Vagina (tissue), 2 donors: ENCODE measurements around the gene ZFP3.

Experiments
- POLR2A ChIP-seq, 2 donors: fragments of 450-650 bp; IDR thresholded peaks; one replicate each; pipeline ENCODE4 v1.6.1; 2017; ENCODE audit warnings: antibody characterized with exemption in 2 of 2, mild to moderate bottlenecking in 2 of 2, moderate library complexity in 2 of 2
- TF ChIP-seq, protein P1 (sequence below), 3 experiments: fragments of 450-650 bp in 2 of 3; fragments of 200-600 bp in 1 of 3; sonication (generic) in 1 of 3; IDR thresholded peaks; one replicate each; pipeline ENCODE4 v1.5.1; 2017 to 2019; ENCODE audit warnings: antibody characterized with exemption in 3 of 3, mild to moderate bottlenecking in 2 of 3, moderate library complexity in 2 of 3

GRCh38 chr17:5122586-5123342 lies 44.5 kb downstream of the ZFP3 start:
- TF ChIP-seq, protein P1, sequence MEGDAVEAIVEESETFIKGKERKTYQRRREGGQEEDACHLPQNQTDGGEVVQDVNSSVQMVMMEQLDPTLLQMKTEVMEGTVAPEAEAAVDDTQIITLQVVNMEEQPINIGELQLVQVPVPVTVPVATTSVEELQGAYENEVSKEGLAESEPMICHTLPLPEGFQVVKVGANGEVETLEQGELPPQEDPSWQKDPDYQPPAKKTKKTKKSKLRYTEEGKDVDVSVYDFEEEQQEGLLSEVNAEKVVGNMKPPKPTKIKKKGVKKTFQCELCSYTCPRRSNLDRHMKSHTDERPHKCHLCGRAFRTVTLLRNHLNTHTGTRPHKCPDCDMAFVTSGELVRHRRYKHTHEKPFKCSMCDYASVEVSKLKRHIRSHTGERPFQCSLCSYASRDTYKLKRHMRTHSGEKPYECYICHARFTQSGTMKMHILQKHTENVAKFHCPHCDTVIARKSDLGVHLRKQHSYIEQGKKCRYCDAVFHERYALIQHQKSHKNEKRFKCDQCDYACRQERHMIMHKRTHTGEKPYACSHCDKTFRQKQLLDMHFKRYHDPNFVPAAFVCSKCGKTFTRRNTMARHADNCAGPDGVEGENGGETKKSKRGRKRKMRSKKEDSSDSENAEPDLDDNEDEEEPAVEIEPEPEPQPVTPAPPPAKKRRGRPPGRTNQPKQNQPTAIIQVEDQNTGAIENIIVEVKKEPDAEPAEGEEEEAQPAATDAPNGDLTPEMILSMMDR (IDR thresholded peaks at IDR 0.05): no peak
- TF ChIP-seq POLR2A (IDR thresholded peaks at IDR 0.05): no peak
